NCI-H1694 (cell line): ENCODE data around the gene FTO.
A peak's percentile ranks its signal among the peaks of the same experiment; 100 is the strongest.

Experiments
- DNase-seq: peaks from one replicate; lab custom pipeline; 2025; lab: John Stamatoyannopoulos, UW

FTO gene

DNA sequence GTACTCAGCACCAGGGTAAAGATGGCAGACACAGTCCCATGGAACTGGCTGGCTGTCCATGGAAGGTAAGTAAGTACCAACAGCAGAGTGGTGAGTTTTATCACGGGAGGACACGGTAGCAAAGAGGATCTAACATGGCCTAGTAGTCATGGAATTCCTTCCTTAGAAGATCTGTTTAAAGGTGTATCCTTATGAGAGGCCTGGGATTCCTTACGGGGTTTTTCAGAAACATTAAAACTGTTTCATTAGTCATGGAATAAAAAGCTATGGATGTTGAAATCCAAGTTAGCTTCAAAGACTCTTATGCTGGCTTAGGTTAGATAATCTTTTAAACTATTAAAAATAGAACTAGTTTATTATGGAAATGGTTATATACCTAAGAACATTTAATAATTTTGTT lies 7.4 kb downstream of the FTO start:
- DNase-seq, result no peak

DNA sequence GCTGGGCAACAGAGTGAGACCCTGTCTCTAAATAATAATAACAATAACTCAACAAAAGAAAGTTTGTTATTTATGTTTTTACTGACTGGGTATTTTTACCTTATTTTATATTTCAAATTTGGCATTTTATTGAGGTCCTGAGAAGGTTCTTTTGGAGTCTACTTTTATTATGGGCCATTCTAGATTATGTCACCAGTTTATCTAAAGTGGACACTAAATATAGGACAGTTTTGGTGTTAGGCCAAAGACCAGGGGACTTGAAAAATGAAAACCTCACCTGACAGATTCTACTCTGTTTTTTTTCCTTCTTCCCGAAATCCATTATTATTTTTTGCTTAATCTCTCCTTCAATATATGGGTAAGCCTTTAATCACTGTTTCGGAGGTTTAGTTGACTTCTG lies 8.1 kb downstream of the FTO start:
- DNase-seq, result no peak

DNA sequence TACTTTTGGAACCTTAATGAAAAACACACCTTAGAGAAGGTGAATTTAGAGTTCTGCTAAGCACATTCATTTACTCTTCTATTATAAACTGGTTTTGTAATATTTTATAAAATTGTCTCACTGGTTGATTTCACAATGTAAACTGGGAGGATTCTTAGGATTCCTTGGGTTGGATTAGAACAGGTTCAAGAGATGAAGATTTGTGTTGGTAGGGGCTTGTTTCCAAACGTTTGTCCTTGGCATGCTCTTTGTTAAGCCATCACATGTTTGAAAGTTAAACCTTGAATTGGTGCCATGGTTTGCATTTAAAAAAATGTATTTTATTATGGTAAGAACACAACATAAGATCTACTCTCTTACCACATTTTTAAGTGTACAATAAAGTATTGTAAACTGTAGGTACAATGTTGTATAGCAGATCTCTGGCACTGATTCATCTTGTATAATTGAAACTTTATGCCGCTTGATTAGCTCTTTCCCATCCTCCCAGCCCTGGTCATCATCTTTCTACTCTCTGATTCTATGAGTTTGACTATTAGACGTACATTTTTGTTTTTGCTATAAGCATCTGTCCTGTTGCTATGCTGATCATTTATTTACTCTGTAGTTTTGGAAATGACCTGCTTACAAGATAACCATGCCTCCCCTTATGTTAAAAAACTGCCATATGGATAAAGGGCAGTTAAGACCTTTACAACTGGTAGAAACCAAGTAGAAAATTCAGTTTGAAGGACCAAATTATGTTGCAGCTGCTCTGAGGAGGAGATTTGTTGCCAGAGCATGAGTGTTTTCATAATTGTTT lies 9.6 kb downstream of the FTO start:
- no peak for DNase-seq

GRCh38 chr16:53714205-53715022 lies 10.5 kb downstream of the FTO start:
- peak; percentile 21 for DNase-seq

- DNase-seq, result no peak
Measured at GRCh38 chr16:53715023-53715384, 11.0 kb downstream of the FTO start.

DNA sequence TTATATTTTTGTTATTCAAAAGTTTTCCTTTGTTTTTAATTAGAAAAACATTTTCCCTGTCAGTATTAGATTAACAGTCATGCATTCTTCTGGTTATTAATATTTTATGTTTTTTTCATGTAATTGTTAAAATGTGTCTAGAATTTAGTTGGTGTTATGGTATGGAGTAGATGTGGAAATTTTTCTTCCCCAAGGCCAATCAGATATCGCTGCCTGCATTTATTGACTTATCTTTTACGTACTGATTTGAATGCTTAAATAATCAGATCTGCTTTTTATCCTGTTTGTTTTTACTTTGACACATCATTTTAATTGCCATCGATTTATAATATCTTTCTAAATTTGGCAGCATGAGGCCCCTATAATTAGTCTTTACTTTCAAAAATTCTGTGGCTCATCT lies 13.6 kb downstream of the FTO start:
- no peak for DNase-seq

GRCh38 chr16:53721017-53721416 lies 17.1 kb downstream of the FTO start:
- no peak for DNase-seq

GRCh38 chr16:53726625-53727024 lies 22.7 kb downstream of the FTO start:
- DNase-seq, result no peak

GRCh38 chr16:53730693-53731092 lies 26.7 kb downstream of the FTO start:
- DNase-seq, result no peak

DNA sequence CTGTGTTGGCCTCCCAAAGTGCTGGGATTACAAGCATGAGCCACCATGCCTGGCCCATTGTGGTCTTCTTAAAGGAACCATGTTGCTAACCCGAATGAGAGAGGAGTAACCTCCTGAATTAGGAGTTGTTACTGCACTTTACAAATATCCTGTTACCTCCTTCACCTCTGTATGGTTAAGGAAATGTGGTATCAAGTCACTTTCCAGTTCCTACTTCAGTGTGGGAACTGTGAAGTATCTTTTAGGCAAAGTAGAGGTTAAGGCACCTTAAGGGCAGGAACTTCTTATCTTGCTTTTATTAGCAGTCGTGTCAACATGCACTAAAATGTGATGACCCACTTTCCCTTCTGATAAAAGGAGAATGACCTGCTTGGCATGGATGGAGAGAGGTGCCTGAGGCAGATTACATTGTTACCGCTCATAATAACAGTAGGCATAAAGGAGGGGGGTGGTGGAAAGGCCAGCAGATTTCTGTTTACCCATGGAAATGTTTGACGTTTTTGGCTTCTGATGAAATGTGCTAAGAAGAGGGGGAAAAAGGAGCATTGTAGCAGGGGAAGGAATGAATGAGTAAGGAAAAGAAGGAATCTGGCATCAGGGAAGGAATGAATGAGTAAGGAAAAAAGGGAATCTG lies 28.5 kb downstream of the FTO start:
- no peak for DNase-seq

- no peak for DNase-seq
Measured at GRCh38 chr16:53734908-53735307, 31.0 kb downstream of the FTO start.

DNA sequence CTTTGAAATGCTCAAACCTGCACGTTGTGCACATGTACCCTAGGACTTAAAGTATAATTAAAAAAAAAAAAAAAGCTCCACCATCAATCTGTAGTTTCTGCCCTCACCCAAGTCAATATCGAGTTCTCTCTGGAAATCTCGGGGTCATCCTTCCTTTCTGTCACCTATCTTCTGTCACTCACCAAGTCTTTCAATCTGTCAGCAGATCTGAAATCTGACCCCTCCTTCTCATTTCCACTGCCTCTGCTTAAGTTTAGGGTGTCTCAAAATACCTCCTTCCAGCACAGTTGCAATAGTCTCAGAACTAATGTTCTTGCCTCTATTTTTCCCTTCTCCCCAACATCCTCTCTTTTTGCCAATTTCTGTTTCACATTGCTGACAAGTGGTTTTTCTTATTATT lies 32.3 kb downstream of the FTO start:
- DNase-seq, result no peak

- no peak for DNase-seq
Measured at GRCh38 chr16:53737552-53737951, 33.6 kb downstream of the FTO start.

GRCh38 chr16:53740476-53740875 lies 36.5 kb downstream of the FTO start:
- no peak for DNase-seq

- DNase-seq, result no peak
Measured at GRCh38 chr16:53740933-53741531, 37.1 kb downstream of the FTO start.

- DNase-seq, result no peak
Measured at GRCh38 chr16:53741546-53741945, 37.6 kb downstream of the FTO start.

GRCh38 chr16:53743149-53743566 lies 39.2 kb downstream of the FTO start:
- DNase-seq, result no peak

DNA sequence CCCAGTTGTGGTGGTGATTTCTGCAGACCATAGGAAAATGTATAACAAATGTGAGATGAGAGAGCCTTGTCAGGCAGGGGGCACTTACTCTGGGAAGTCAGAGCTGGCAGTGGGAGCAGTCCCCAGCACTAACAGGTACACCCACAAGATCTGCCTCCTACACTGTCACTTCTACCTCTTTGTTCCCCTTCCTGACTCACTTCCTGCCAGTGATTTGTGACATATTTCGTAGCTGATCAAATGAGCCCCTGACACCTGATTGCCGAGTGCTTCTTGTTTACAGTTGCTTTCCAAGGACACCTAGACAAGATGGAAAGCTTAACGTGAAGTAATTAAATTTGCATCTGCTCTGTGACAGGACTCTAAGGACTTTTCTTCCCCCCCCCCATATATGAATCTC lies 40.5 kb downstream of the FTO start:
- no peak for DNase-seq

GRCh38 chr16:53745086-53745485 lies 41.1 kb downstream of the FTO start:
- DNase-seq, result no peak

DNA sequence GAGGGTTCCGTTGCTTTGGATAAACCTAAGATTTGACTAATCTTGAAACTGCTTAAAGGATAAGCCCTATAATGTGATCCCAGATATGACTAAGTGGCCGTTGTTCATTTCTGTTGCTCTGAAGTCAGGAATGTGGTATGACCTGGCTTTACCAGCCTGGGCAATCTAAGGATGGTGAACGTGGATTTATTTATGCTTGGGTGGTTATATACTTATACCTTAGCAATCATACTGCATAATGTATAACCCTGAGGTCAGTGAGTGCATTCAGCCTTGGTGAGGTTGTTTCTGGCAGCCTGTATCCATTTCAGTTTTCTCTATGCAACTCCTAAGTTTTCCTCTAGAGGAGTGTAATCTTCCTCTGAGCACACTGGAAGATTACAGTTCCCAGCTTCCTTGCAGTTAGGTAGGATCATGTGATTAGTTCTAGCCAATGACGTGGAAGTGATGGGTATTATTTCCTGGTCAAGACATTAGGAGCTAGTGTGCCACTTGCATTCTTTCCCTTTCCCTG lies 41.9 kb downstream of the FTO start:
- DNase-seq, result no peak

DNA sequence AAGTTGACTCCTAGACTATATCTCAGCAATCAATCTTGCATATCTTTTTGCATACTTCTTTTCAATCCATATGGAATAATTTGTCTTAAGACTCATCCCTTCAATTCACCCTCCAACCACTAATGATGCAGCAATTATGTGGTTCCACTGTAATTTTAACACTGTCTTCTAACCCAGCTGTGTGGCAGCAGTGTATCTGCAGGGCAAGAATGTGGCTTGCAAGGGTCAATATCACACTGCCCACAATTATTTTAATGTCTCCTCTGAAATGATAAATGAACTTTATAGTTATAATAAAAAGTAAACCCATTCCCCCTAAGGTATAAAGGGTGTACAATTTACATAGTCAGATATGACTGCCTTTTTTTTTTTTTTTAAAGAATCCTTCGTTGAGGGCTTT lies 48.6 kb downstream of the FTO start:
- no peak for DNase-seq

DNA sequence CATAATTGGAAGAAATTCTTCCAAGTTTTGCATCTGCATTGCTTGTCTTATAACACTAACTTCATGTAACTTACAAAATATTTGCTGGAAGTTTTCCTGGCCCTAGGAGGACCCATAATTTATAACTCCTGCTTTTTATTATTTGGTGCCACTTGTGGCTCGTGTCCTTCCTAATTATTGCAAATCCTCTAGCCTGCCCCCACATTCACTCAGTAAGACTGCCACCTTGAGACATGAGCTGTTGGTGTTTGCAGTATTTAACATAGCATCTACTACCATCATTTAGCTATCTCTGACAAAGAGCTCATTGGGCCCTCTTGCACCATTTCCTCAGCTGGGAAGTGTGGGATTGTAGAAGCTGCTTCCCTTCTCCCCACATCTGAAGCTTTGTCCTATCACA lies 49.5 kb downstream of the FTO start:
- no peak for DNase-seq
